GM19035 (cell line): ENCODE measurements around the gene PCSK5.
A peak's percentile ranks its signal among the peaks of the same experiment; 100 is the strongest.

Experiments
- ATAC-seq: cut with Tn5 transposase; IDR thresholded peaks from one replicate; pipeline ENCODE4 v1.9.1; 2021; ENCODE audit not compliant: unreplicated experiment

Gene PCSK5

DNA sequence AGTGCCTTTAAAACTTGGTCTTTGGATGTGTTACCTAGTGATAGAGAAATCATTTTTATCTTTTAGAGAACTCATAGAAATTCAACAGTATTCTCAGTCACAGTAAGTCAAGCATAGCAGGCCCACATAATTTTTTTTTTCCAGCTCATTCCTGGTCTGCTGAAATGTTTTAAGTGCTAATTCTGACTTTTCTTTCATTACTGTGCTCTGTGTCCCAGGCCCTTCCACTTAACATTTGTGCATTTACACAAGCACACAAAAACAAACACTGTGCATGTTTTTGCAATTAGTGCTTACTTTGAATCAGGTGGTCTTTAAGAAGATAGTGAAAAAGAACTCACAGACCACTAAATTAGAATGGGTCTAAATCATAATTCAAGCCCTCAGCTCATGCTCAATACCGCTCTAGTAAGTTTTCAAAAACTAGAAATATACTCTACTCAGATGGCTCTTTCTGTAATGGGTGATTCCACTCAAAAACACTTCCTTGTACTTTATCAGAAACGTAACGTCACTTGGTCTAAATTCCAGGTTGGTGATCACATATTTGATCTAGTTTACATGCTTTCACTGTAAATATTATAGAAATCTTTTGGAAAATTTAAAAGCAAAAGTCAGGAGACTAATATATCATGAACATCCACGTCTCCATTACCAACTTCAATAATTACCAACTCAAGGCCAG, 107.8 kb downstream of the PCSK5 start:
- no peak for ATAC-seq

- no peak for ATAC-seq
These were observed 111.0 kb downstream of the PCSK5 start for GRCh38 chr9:76001459-76001858.

GRCh38 chr9:76003041-76003440, 112.6 kb downstream of the PCSK5 start:
- ATAC-seq = no peak

GRCh38 chr9:76004526-76004925, 114.1 kb downstream of the PCSK5 start:
- peak; percentile 68 for ATAC-seq

GRCh38 chr9:76007935-76008334, 117.5 kb downstream of the PCSK5 start:
- no peak for ATAC-seq

DNA sequence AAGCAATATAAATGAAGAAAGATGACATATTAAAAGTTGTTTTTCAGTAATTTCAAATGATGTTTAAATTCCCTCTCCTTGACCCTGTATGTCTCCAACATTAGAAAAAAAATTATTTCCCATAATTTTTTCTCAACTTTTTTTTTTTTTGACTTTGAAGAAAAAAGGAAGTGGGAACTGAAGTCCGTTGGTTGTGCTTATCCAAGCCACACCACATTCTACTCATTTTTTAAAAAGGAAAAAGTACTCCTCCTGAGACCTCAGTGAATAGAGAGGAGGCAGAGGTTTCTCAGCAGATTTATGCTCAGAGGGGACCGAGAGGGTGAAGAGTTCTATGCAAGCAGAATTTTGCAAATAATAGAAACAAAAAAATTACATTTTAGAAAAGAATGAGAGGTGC, 123.3 kb downstream of the PCSK5 start:
- no peak for ATAC-seq

DNA sequence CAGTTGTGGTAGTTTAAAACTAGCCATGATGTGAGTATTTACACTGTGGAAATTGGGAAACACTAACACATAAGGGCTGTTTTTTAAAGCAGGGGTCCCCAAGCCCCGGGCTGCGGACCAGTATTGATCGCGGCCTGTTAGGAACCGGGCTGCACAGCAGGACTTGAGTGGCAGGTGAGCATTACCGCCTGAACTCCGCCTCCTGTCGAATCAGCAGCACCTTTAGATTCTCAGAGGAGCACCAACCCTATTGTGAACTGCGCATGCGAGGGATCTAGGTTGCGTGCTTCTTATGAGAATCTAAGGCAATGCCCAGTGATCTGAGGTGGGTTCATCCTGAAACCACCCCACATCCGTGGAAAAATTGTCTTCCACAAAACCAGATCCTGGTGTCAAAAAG, 127.8 kb downstream of the PCSK5 start:
- no peak for ATAC-seq

- ATAC-seq = no peak
These were observed 128.3 kb downstream of the PCSK5 start for GRCh38 chr9:76018761-76019160.

DNA sequence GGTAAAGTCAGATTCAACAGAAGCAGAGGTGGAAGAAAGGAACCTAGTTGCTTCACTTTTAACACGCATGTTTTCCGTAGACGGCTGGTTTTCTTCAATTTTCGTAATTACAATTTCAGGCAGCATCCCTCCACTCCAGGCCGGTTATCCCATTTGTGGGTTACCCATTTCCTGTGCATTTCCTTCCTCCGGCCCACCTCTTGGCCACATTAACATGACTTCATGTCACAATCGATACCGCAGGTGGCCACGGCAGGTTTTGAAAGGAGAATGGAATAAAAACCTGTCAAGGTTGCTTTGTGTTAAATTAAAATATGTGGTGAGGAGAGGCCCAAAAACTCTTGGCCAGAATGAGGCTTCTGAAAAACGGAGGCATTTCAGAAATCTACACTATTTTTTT, 130.2 kb downstream of the PCSK5 start:
- no peak for ATAC-seq

GRCh38 chr9:76022317-76022716, 131.8 kb downstream of the PCSK5 start:
- no peak for ATAC-seq

DNA sequence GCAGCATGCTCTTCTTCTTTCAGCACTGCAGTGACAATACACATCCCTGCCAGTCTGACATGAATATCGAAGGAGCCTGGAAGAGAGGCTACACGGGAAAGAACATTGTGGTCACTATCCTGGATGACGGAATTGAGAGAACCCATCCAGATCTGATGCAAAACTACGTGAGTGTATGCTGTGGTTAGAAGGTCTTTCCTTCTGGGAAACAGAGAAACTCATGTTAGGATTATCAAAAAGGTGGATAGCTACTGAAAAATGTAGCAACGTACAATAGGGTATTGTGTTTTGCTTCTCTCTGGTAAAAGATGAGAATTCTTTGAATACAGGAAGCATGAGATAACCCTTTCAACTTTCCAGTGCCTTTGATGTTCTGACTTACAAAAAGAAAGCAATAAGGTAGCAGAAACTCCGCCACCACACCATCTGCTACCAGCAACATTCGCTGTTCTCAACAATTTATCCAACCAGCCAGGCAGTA, 133.3 kb downstream of the PCSK5 start:
- no peak for ATAC-seq

- no peak for ATAC-seq
These were observed 134.8 kb downstream of the PCSK5 start for GRCh38 chr9:76025286-76025685.

DNA sequence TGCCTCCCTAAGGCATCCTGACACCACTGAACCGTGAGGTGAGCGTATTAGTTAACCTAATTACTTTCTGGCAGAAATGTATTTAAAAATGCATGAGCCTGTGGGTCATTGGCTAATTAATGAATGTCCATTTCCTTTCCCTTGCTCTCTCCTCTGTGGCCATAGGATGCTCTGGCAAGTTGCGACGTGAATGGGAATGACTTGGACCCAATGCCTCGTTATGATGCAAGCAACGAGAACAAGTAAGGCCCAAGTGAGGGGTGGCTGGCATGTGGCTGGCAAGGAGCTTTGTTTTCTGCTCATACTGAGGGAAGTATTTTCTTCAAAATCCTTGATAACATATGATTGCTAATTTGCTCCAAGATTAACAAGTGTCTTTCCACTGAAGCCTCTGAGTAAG, 136.3 kb downstream of the PCSK5 start:
- ATAC-seq = no peak

DNA sequence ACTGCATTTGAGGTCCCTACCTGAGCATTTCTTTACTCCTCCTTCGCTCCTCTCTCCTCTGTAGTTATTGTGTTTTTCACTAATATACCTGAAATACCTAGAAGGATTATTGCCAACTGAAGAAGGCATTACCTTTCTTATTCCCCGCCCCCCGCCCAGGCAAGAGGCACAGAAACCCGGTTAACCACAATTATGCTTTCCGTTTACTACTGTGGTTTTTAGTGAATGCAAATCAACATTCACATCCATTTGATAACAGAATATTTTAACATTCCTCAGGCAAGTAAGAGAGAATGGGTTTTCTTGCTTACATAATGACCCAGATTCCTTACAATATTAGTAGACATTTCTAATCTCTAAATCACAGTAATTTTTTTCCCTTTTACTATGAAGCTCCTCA, 136.9 kb downstream of the PCSK5 start:
- no peak for ATAC-seq

- no peak for ATAC-seq
These were observed 137.4 kb downstream of the PCSK5 start for GRCh38 chr9:76027861-76028260.

- ATAC-seq = no peak
These were observed 141.7 kb downstream of the PCSK5 start for GRCh38 chr9:76032038-76032796.

- ATAC-seq = no peak
These were observed 142.4 kb downstream of the PCSK5 start for GRCh38 chr9:76032797-76033373.

DNA sequence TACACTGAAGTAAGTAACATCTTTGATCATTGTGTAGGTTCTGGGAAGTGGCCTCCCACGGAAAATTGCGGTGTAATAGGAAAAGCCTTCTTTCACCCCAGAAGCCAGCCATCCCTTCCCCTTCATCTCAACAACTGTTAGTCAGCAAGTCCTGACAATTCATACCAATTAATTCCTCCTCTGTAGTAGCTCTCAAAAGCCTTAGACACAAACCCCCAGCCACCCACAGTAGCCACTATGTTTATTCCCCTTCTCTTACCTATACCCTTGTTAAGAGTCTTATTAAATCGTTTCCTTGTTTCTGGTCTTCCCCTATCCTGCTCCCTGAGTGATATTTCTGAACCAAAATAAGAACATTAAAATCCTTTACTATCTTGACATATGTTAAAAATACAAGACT, 143.6 kb downstream of the PCSK5 start:
- ATAC-seq = no peak

DNA sequence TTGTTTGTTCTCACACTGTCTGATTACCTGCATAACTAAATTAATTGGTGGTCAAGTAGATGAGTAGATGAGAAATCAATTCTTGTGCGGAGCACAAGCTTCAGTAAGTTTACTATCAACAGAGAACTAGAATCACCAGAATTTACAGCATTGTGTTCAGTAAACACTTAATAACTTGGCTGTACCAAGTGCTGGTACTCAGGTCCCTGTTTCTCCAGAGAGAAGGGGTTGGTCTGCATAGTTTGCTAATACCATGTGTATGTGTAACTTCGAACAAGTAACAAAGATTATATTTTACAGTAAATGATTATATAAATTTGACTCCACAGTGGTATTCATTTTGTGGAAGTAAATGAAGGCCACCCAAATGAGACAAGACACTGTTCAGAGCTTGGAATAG, 146.3 kb downstream of the PCSK5 start:
- ATAC-seq = no peak

GRCh38 chr9:76037587-76038225, 147.2 kb downstream of the PCSK5 start:
- ATAC-seq = no peak

DNA sequence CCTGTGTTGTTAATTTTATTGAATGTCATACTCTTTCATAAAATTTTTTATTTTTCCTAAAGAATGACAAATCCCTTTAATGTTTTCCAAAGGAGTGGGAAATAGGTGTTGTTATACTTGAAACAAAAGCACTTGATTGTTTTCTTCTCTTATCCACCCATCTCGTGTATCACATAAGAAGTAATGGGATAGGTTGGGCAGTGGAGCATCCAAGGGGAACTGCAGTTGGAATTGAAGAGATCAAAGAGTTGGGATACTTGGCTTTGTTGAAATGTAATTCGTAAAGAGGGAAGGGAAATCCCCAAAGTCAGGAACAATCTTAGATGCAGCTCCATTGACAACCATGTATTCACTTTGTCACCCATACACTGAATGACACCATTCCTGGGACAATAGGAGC, 148.0 kb downstream of the PCSK5 start:
- no peak for ATAC-seq
